Adipose tissue (tissue), 3 donors: Measurements from ENCODE around the gene GCNT1. TPM values are rescaled to one million over a fixed set of nuclear protein-coding genes. Genes with fewer than 3 reads are reported as not detected.
"Not testable (repeated sequence)": the region's sequence is repeated elsewhere in the genome, so short reads cannot be mapped to it uniquely, and the experiment has no call there.

Source experiments
- H3K27ac ChIP-seq: one replicate; pipeline ENCODE4 v1.5.1; 2013; ENCODE audit warnings: low read depth, low read length
- WGBS, 3 donors: extraction: QIAGEN DNeasy Blood & Tissue Kit; methylation state at CpG; one replicate each; pipeline ENCODE4 v1.1.7; 2013; 5-methylcytosine and 5-hydroxymethylcytosine counted together
- polyA plus RNA-seq, 3 donors: library from polyadenylated mRNA; stranded (reverse); fragments of 200-250 nt; gene quantifications; one replicate each; pipeline ENCODE4 v1.2.3, GENCODE V29; 2013
- donor health status: healthy with polysubstance abuse.
- donor health status: Bipolar disorder and iron deficiency.
- donor health status: healthy.

GCNT1 gene
- polyA plus RNA-seq, 3 donors, result 1.1 to 3.5 (median 2.1) TPM

GRCh38 chr9:76523617-76524200, 64.7 kb downstream of the GCNT1 start:
- H3K27ac ChIP-seq, result not testable (repeated sequence)
- WGBS, 3 donors, result 93 to 95% (median 93%) methylated on average over 33 to 36 of the region's 36 CpGs

GRCh38 chr9:76525196-76525595, 66.2 kb downstream of the GCNT1 start:
- WGBS, 3 donors, result 67 to 74% (median 73%) methylated on average over 3 of the region's 3 CpGs
- H3K27ac ChIP-seq, result no peak overlapping the region

DNA sequence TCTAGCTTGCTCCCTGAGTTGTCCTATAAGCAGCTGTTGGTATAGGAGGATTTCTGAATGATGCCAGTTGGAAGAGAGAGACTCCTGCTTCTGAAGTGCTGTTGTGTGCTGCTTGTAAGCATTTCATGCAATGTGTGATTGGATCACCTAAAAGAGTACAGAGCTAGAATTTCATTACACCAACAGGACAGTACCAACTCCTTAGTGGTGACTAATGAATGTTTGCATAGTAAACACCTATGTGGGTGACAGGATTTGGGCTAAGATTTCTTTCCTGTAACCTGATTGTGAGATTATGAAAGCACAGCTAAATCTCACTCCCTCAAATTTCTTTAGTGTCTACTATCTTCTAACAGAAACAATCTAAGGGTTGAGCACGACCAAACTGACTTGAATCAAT, 67.0 kb downstream of the GCNT1 start:
- 29 to 50% (median 42%) methylated on average over 1 of the region's 1 CpG for WGBS, 3 donors
- H3K27ac ChIP-seq, result no peak overlapping the region

DNA sequence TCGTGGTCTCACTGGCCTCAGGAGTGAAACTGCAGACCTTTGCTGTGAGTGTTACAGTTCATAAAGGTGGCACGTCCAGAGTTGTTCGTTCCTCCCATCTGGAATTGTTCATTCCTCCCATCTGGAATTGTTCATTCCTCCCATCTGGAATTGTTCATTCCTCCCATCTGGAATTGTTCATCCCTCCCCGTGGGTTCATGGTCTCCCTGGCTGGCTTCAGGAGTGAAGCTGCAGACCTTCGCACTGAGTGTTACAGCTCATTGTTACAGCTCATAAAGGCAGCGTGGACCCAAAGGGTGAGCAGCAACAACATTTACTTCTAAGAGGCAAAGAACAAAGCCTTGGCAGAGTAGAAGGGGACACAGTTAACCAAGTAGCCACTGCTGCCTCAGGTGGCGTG, 69.1 kb downstream of the GCNT1 start:
- H3K27ac ChIP-seq, result no peak overlapping the region
- 75 to 92% (median 77%) methylated on average over 7 of the region's 7 CpGs for WGBS, 3 donors

DNA sequence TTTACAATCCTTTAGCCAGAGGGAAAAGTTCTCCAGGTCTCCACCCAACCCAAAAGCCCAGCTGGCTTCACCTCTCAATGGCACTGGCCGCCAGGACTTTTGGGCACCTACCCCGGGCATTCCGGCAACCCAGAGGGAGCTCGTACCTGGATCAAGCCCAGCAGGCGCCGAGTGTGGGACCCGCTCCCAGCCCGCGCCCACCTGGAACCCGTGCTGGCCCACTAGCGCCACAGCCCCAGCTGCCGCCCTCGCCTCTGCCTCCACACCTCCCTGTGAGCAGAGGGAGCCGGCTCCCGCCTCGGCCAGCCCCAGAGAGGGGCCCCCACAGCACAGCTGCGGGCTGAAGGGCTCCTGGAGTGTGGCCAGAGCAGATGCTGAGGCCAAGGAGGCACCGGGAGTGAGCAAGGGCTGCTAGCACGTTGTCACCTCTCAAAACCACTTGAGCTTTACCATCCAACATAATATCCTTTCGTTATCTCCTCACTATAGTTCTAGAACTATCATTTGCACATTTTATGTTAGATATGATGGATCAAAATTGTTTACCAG, 69.7 kb downstream of the GCNT1 start:
- WGBS, 3 donors, result 90 to 97% (median 94%) methylated on average over 20 of the region's 20 CpGs
- no peak overlapping the region for H3K27ac ChIP-seq

- 88 to 94% (median 90%) methylated on average over 5 of the region's 5 CpGs for WGBS, 3 donors
- no peak overlapping the region for H3K27ac ChIP-seq
Measured at GRCh38 chr9:76529653-76530052, 70.7 kb downstream of the GCNT1 start.

- WGBS, 3 donors, result 29 to 57% (median 29%) methylated on average over 6 of the region's 6 CpGs
- H3K27ac ChIP-seq, result no peak overlapping the region
Measured at GRCh38 chr9:76530458-76531110, 71.6 kb downstream of the GCNT1 start.

GRCh38 chr9:76531231-76531780, 72.3 kb downstream of the GCNT1 start:
- no peak overlapping the region for H3K27ac ChIP-seq
- 47 to 95% (median 88%) methylated on average over 3 of the region's 3 CpGs for WGBS, 3 donors

DNA sequence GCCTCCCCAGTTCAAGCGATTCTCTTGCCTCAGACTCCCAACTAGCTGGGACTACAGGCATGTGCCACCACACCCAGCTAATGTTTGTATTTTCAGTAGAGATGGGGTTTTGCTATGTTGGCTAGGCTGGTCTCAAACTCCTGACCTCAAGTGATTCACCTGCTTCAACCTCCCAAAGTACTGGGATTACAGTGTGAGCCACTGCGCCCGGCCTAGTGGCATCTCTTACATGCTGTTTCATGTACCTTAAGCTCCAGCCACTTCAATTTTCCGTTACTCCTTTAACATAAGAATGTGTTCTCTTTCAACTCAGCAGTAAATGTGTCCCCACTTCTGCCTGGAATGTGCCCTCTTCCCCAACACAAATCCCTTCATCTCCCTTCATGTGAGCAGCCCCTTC, 73.9 kb downstream of the GCNT1 start:
- 85 to 96% (median 95%) methylated on average over 4 of the region's 4 CpGs for WGBS, 3 donors
- not testable (repeated sequence) for H3K27ac ChIP-seq

GRCh38 chr9:76534026-76534425, 75.0 kb downstream of the GCNT1 start:
- H3K27ac ChIP-seq, result no peak overlapping the region
- 74 to 87% (median 82%) methylated on average over 1 of the region's 1 CpG for WGBS, 3 donors

- WGBS, 3 donors, result 17 to 74% (median 53%) methylated on average over 9 of the region's 9 CpGs
- H3K27ac ChIP-seq, result no peak overlapping the region
Measured at GRCh38 chr9:76537150-76537646, 78.2 kb downstream of the GCNT1 start.

GRCh38 chr9:76539180-76539579, 80.2 kb downstream of the GCNT1 start:
- H3K27ac ChIP-seq, result no peak overlapping the region
- WGBS, 3 donors, result 79 to 97% (median 88%) methylated on average over 1 of the region's 1 CpG

GRCh38 chr9:76542360-76542759, 83.4 kb downstream of the GCNT1 start:
- H3K27ac ChIP-seq, result no peak overlapping the region
- 76 to 91% (median 82%) methylated on average over 5 of the region's 5 CpGs for WGBS, 3 donors

DNA sequence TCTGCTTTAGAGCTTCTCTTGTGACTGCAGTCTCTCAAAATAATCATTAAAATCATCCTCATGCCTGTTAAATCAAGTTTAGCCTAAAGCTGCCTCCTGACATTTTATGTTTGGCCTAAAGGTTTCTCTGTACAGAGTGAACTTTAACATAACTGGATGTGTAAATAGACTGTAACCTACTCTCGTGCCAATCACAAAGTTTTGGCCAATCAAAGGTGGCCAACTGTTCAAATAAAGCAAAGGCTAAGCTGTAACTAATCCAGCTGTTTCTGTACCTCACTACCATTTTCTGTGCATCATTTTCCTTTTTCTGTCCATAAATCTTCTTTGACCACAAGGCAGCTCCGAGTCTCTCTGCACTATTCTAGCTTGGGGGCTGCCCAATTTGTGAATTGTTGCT, 86.2 kb downstream of the GCNT1 start:
- no peak overlapping the region for H3K27ac ChIP-seq
- 57 to 80% (median 66%) methylated on average over 2 of the region's 2 CpGs for WGBS, 3 donors

GRCh38 chr9:76552181-76552580, 93.2 kb downstream of the GCNT1 start:
- WGBS, 3 donors, result 88 to 94% (median 90%) methylated on average over 1 of the region's 1 CpG
- no peak overlapping the region for H3K27ac ChIP-seq

- H3K27ac ChIP-seq, result no peak overlapping the region
- WGBS, 3 donors, result 76 to 90% (median 77%) methylated on average over 11 of the region's 11 CpGs
Measured at GRCh38 chr9:76552751-76553455, 93.9 kb downstream of the GCNT1 start.

DNA sequence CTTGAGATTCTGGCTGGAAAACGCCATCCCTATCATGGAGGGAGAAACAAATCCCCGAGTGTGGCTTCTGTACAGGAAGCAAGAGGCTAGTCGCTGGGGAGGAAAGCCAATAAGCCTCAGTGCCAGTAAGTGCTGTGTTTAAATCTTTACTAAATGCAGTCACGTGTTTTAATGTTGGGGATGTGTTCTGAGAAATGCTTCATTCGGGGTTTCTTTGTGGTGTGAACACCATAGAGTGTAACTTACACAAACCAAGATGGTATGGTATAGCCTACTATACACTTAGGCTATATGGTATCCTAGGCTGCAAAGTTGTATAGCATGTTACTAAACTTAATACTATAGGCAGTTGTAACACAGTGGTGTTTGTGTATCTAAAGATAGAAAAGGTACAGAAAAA, 94.7 kb downstream of the GCNT1 start:
- no peak overlapping the region for H3K27ac ChIP-seq
- WGBS, 3 donors, result 55 to 79% (median 68%) methylated on average over 5 of the region's 5 CpGs
